ENCODE data around the gene SPEM3. TPM values are rescaled to one million over a fixed set of nuclear protein-coding genes. Genes with fewer than 3 reads are reported as not detected.
"Not testable (repeated sequence)": the region's sequence is repeated elsewhere in the genome, so short reads cannot be mapped to it uniquely, and the experiment has no call there.

Gene SPEM3
- total and polyA plus RNA-seq, 2 experiments from 2014 or later: not detected

DNA sequence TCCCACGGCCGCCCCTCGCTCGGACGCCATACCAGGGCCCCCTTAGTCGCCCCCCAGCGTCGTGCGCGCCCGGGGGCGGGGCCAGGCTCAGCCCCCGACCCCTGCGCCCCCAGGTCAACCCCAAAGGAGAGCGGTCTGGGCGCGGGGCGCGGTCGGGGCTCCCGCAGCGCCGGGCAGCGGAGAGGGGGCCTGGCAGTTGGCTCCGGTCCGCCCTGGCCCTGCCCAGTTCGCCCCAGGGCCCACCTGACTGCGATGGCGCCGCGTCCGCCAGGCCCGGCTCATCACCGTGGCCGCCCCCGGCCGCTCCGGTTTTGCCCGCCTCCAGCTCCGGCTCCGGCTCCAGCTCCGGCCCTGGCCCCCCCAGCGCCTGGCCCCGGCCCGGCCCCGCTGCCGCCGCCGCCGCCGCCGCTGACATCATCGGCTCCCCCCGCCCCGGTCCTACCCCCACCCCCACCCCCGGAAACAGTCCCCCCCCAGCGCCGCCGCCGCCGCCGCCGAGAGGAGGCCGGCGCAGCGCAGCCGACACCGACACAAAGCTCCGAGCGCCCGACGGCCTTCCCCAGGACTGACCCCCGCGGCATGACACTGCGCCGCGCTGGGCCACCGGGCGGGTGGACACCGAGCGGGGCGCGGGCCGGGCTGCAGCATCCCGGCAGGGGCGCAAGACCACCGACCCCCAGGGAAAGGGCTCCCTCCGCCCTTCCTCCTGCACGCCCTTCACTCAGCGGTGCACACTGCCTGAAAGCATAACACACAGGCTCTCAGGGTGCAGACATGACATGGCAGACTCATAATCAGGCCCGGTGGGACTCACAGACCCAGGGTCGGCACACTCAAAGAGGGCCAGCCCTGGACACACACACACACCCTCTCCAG lies 50.8 kb downstream of the SPEM3 start, which contains the start of gene ZBTB4:
Gene ZBTB4, minus strand, starts transcription at position 419 of the 876 bp plus-strand sequence. CDS start 12,830 bp downstream, outside the sequence.
- TF ChIP-seq EZH2phosphoT487 (IDR thresholded peaks at IDR 0.05; ENCODE audit: insufficient read depth, low read depth): no peak
- no peak for TF ChIP-seq EZH2 (IDR thresholded peaks at IDR 0.05; ENCODE audit: insufficient read depth, poor library complexity, severe bottlenecking)
- Histone ChIP-seq H3K4me3 (peak within 1 kb of the TSS; percentile 79), H3K9ac (peak within 1 kb of the TSS; percentile 99), H3K36me3 (ENCODE audit: low read depth) (no peaks in the 10 kb centered on the region), H4K20me1 (ENCODE audit: insufficient read depth) (peaks cover 5% of the 10 kb centered on the region; the same call in 1 of the 2 replicates), H3F3A (ENCODE audit: insufficient read depth) (peaks cover 42% of the 10 kb centered on the region), H3K9me3 (ENCODE audit: low read depth) (no peaks in the 10 kb centered on the region), H3K9me2 (ENCODE audit: insufficient read depth) (no peaks in the 10 kb centered on the region), H3K79me2 (ENCODE audit: insufficient read depth) (peaks cover 84% of the 10 kb centered on the region), H2AFZ (peak within 1 kb of the TSS; percentile 75), H3K4me1 (ENCODE audit: insufficient read depth) (peaks cover 31% of the 10 kb centered on the region), H3K27ac (peak within 1 kb of the TSS; percentile 99), H3K27me3 (replicated peaks; ENCODE audit: insufficient read depth) (no peaks in the 10 kb centered on the region), H3K4me2 (ENCODE audit: unreplicated experiment) (peak within 1 kb of the TSS; percentile 98)
- in situ Hi-C loops (cut with MboI): no loop called here
- DNase-seq: peak; percentile 81
- 1% methylated on average over 38 to 60 of the region's 92 CpGs for WGBS, 2 experiments (ENCODE audit: low coverage in 1 of 2, low lambda C conversion rate in 2 of 2, missing lambda C conversion rate in 2 of 2)

GRCh38 chr17:7480089-7480384 lies 51.4 kb downstream of the SPEM3 start:
- Histone ChIP-seq H3K27me3 (replicated peaks; ENCODE audit: insufficient read depth) (no peaks in the 10 kb centered on the region), H3K9ac (peak overlapping the region; percentile 99), H3K36me3 (ENCODE audit: low read depth) (no peaks in the 10 kb centered on the region), H3K4me2 (ENCODE audit: unreplicated experiment) (peak overlapping the region; percentile 90), H2AFZ (peak overlapping the region; percentile 75), H3K9me3 (ENCODE audit: low read depth) (no peaks in the 10 kb centered on the region), H3K4me3 (peak overlapping the region; percentile 79), H3F3A (ENCODE audit: insufficient read depth) (peaks cover 42% of the 10 kb centered on the region), H3K4me1 (ENCODE audit: insufficient read depth) (peaks cover 30% of the 10 kb centered on the region), H3K9me2 (ENCODE audit: insufficient read depth) (no peaks in the 10 kb centered on the region), H3K79me2 (ENCODE audit: insufficient read depth) (peaks cover 80% of the 10 kb centered on the region), H4K20me1 (ENCODE audit: insufficient read depth) (peaks cover 5% of the 10 kb centered on the region; the same call in 1 of the 2 replicates), H3K27ac (peak overlapping the region; percentile 99)
- 3% methylated on average over 8 of the region's 8 CpGs for WGBS, 2 experiments (ENCODE audit: low coverage in 1 of 2, low lambda C conversion rate in 2 of 2, missing lambda C conversion rate in 2 of 2)
- in situ Hi-C loops (cut with MboI): no loop called here
- TF ChIP-seq EZH2phosphoT487 (IDR thresholded peaks at IDR 0.05; ENCODE audit: insufficient read depth, low read depth): no peak
- no peak for TF ChIP-seq EZH2 (IDR thresholded peaks at IDR 0.05; ENCODE audit: insufficient read depth, poor library complexity, severe bottlenecking)
- DNase-seq: no peak

GRCh38 chr17:7481275-7481674 lies 52.6 kb downstream of the SPEM3 start, which contains the start of gene SLC35G6:
SLC35G6 (plus strand) TSS chr17:7481446; CDS start chr17:7481517, 71 bp downstream.
- Histone ChIP-seq H3K4me2 (ENCODE audit: unreplicated experiment) (peak within 1 kb of the TSS; percentile 90), H3F3A (ENCODE audit: insufficient read depth) (peaks cover 36% of the 10 kb centered on the region), H3K4me1 (ENCODE audit: insufficient read depth) (peaks cover 18% of the 10 kb centered on the region), H2AFZ (peak within 1 kb of the TSS; percentile 75), H3K79me2 (ENCODE audit: insufficient read depth) (peaks cover 80% of the 10 kb centered on the region), H3K27ac (peak within 1 kb of the TSS; percentile 99), H3K9ac (peak within 1 kb of the TSS; percentile 99)
- H3K36me3 ChIP-seq (ENCODE audit: low read depth); DNase-seq; H3K27me3 ChIP-seq (replicated peaks; ENCODE audit: insufficient read depth); H3K9me3 ChIP-seq (ENCODE audit: low read depth); H3K9me2 ChIP-seq (ENCODE audit: insufficient read depth); in situ Hi-C loops (cut with MboI); H3K4me3 ChIP-seq; H4K20me1 ChIP-seq (ENCODE audit: insufficient read depth): not testable (repeated sequence)
- 72 to 85% methylated on average over 4 of the region's 4 CpGs for WGBS, 2 experiments (ENCODE audit: low coverage in 1 of 2, low lambda C conversion rate in 2 of 2, missing lambda C conversion rate in 2 of 2)

DNA sequence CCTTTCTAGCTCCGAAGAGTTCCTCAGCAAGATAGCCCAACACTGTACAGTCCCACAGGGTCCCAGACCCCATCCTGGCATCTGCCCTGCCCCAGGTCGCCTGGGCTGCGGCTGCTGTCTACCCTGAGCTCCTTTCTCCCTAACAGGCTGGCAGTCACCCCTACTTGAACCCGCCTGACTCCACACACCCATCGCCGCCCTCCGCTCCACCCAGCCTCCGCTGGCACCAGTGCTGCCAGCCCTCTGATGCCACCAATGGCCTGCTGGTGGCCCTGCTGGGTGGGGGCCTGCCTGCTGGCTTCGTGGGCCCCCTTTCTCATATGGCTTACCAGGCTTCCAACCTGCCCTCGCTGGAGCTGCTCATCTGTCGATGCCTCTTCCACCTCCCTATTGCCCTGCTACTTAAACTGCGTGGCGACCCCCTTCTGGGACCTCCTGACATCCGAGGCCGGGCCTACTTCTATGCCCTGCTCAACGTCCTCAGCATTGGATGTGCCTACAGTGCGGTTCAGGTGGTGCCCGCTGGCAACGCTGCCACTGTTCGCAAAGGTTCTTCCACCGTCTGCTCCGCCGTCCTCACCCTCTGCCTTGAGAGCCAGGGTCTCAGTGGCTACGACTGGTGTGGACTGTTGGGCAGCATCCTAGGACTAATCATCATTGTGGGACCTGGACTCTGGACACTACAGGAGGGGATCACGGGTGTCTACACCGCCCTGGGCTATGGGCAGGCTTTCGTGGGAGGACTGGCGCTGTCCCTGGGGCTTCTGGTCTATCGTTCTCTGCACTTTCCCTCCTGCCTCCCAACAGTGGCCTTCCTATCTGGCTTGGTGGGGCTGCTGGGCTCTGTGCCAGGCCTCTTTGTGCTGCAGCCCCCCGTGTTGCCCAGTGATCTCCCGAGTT lies 53.4 kb downstream of the SPEM3 start:
- Histone ChIP-seq H3K79me2 (ENCODE audit: insufficient read depth) (peaks cover 80% of the 10 kb centered on the region), H3F3A (ENCODE audit: insufficient read depth) (peaks cover 28% of the 10 kb centered on the region), H3K4me1 (ENCODE audit: insufficient read depth) (peaks cover 17% of the 10 kb centered on the region)
- in situ Hi-C loops (cut with MboI); H3K27ac ChIP-seq; H3K36me3 ChIP-seq (ENCODE audit: low read depth); H3K4me3 ChIP-seq; DNase-seq; H3K4me2 ChIP-seq (ENCODE audit: unreplicated experiment); H3K9me3 ChIP-seq (ENCODE audit: low read depth); H3K9ac ChIP-seq; H2AFZ ChIP-seq; H3K27me3 ChIP-seq (replicated peaks; ENCODE audit: insufficient read depth); H3K9me2 ChIP-seq (ENCODE audit: insufficient read depth); H4K20me1 ChIP-seq (ENCODE audit: insufficient read depth): not testable (repeated sequence)
- 88 to 91% methylated on average over 30 of the region's 31 CpGs for WGBS, 2 experiments (ENCODE audit: low coverage in 1 of 2, low lambda C conversion rate in 2 of 2, missing lambda C conversion rate in 2 of 2)

Other genes with a start within 250 kb of the SPEM3 start
Only the 30 nearest of the 39 such genes appear.
- 38.9 and 63.2 TPM in 2 replicates for gene CTDNEP1, start 177.1 kb upstream of the SPEM3 start, total RNA-seq (2014; rRNA removed; shearing (Covaris generic))
- gene CTDNEP1, start 177.1 kb upstream of the SPEM3 start, polyA plus RNA-seq (2016; fragmentation: Nextera tagmentation; extraction: Ambion mirVana): 30.0 and 30.7 TPM in 2 replicates
- 25.9 and 32.9 TPM in 2 replicates for gene ELP5, start 176.6 kb upstream of the SPEM3 start, total RNA-seq (2014; rRNA removed; shearing (Covaris generic))
- gene ELP5, start 176.6 kb upstream of the SPEM3 start, polyA plus RNA-seq (2016; fragmentation: Nextera tagmentation; extraction: Ambion mirVana): 34.8 and 34.9 TPM in 2 replicates
- 4.5 and 5.4 TPM in 2 replicates for gene CLDN7, start 166.4 kb upstream of the SPEM3 start, total RNA-seq (2014; rRNA removed; shearing (Covaris generic))
- gene CLDN7, start 166.4 kb upstream of the SPEM3 start, polyA plus RNA-seq (2016; fragmentation: Nextera tagmentation; extraction: Ambion mirVana): 1.7 and 2.3 TPM in 2 replicates
- not detected in 2 replicates for gene SLC2A4, start 147.1 kb upstream of the SPEM3 start, total RNA-seq (2014; rRNA removed; shearing (Covaris generic))
- gene SLC2A4, start 147.1 kb upstream of the SPEM3 start, polyA plus RNA-seq (2016; fragmentation: Nextera tagmentation; extraction: Ambion mirVana): 0.08 TPM in 1 of 2 replicates, not detected in the other
- gene YBX2, start 134.2 kb upstream of the SPEM3 start, total RNA-seq (2014; rRNA removed; shearing (Covaris generic)): 0.22 TPM in 1 of 2 replicates, not detected in the other
- not detected in 2 replicates for gene YBX2, start 134.2 kb upstream of the SPEM3 start, polyA plus RNA-seq (2016; fragmentation: Nextera tagmentation; extraction: Ambion mirVana)
- gene EIF5A, start 121.2 kb upstream of the SPEM3 start, total RNA-seq (2014; rRNA removed; shearing (Covaris generic)): 869 and 956 TPM in 2 replicates
- gene EIF5A, start 121.2 kb upstream of the SPEM3 start, polyA plus RNA-seq (2016; fragmentation: Nextera tagmentation; extraction: Ambion mirVana): 998 and 1,047 TPM in 2 replicates
- 50.1 and 81.3 TPM in 2 replicates for gene GPS2, start 113.5 kb upstream of the SPEM3 start, total RNA-seq (2014; rRNA removed; shearing (Covaris generic))
- 53.8 and 59.4 TPM in 2 replicates for gene GPS2, start 113.5 kb upstream of the SPEM3 start, polyA plus RNA-seq (2016; fragmentation: Nextera tagmentation; extraction: Ambion mirVana)
- 12.8 and 20.1 TPM in 2 replicates for gene NEURL4, start 99.5 kb upstream of the SPEM3 start, total RNA-seq (2014; rRNA removed; shearing (Covaris generic))
- 2.0 and 2.1 TPM in 2 replicates for gene NEURL4, start 99.5 kb upstream of the SPEM3 start, polyA plus RNA-seq (2016; fragmentation: Nextera tagmentation; extraction: Ambion mirVana)
- 0.89 and 4.4 TPM in 2 replicates for gene ACAP1, start 92.3 kb upstream of the SPEM3 start, total RNA-seq (2014; rRNA removed; shearing (Covaris generic))
- 15.6 and 15.7 TPM in 2 replicates for gene ACAP1, start 92.3 kb upstream of the SPEM3 start, polyA plus RNA-seq (2016; fragmentation: Nextera tagmentation; extraction: Ambion mirVana)
- gene KCTD11, start 76.7 kb upstream of the SPEM3 start, total RNA-seq (2014; rRNA removed; shearing (Covaris generic)): 24.9 and 27.2 TPM in 2 replicates
- gene KCTD11, start 76.7 kb upstream of the SPEM3 start, polyA plus RNA-seq (2016; fragmentation: Nextera tagmentation; extraction: Ambion mirVana): 15.5 and 16.2 TPM in 2 replicates
- gene TMEM95, start 73.7 kb upstream of the SPEM3 start, total RNA-seq (2014; rRNA removed; shearing (Covaris generic)): not detected in 2 replicates
- gene TMEM95, start 73.7 kb upstream of the SPEM3 start, polyA plus RNA-seq (2016; fragmentation: Nextera tagmentation; extraction: Ambion mirVana): not detected in 2 replicates
- 0.43 and 2.7 TPM in 2 replicates for gene TNK1, start 47.8 kb upstream of the SPEM3 start, total RNA-seq (2014; rRNA removed; shearing (Covaris generic))
- gene TNK1, start 47.8 kb upstream of the SPEM3 start, polyA plus RNA-seq (2016; fragmentation: Nextera tagmentation; extraction: Ambion mirVana): 1.1 and 1.2 TPM in 2 replicates
- 72.8 and 73.9 TPM in 2 replicates for gene PLSCR3, start 34.3 kb upstream of the SPEM3 start, total RNA-seq (2014; rRNA removed; shearing (Covaris generic))
- 136 and 153 TPM in 2 replicates for gene PLSCR3, start 34.3 kb upstream of the SPEM3 start, polyA plus RNA-seq (2016; fragmentation: Nextera tagmentation; extraction: Ambion mirVana)
- gene TMEM256, start 24.8 kb upstream of the SPEM3 start, total RNA-seq (2014; rRNA removed; shearing (Covaris generic)): 18.0 and 59.3 TPM in 2 replicates
- 40.1 and 44.2 TPM in 2 replicates for gene TMEM256, start 24.8 kb upstream of the SPEM3 start, polyA plus RNA-seq (2016; fragmentation: Nextera tagmentation; extraction: Ambion mirVana)
- gene NLGN2, start 21.0 kb upstream of the SPEM3 start, total RNA-seq (2014; rRNA removed; shearing (Covaris generic)): 8.0 and 9.5 TPM in 2 replicates
- gene NLGN2, start 21.0 kb upstream of the SPEM3 start, polyA plus RNA-seq (2016; fragmentation: Nextera tagmentation; extraction: Ambion mirVana): 3.3 and 3.5 TPM in 2 replicates
- gene SPEM1, start 8.5 kb upstream of the SPEM3 start, total RNA-seq (2014; rRNA removed; shearing (Covaris generic)): not detected in 2 replicates
- gene SPEM1, start 8.5 kb upstream of the SPEM3 start, polyA plus RNA-seq (2016; fragmentation: Nextera tagmentation; extraction: Ambion mirVana): not detected in 2 replicates
- not detected in 2 replicates for gene SPEM2, start 3.2 kb upstream of the SPEM3 start, total RNA-seq (2014; rRNA removed; shearing (Covaris generic))
- gene SPEM2, start 3.2 kb upstream of the SPEM3 start, polyA plus RNA-seq (2016; fragmentation: Nextera tagmentation; extraction: Ambion mirVana): not detected in 2 replicates
- gene TMEM102, start 6.6 kb downstream of the SPEM3 start, total RNA-seq (2014; rRNA removed; shearing (Covaris generic)): 3.2 and 7.7 TPM in 2 replicates
- 3.4 and 4.3 TPM in 2 replicates for gene TMEM102, start 6.6 kb downstream of the SPEM3 start, polyA plus RNA-seq (2016; fragmentation: Nextera tagmentation; extraction: Ambion mirVana)
- not detected in 2 replicates for gene FGF11, start 10.7 kb downstream of the SPEM3 start, total RNA-seq (2014; rRNA removed; shearing (Covaris generic))
- gene FGF11, start 10.7 kb downstream of the SPEM3 start, polyA plus RNA-seq (2016; fragmentation: Nextera tagmentation; extraction: Ambion mirVana): 0.22 and 0.36 TPM in 2 replicates
- 3.9 and 4.9 TPM in 2 replicates for gene CHRNB1, start 16.2 kb downstream of the SPEM3 start, total RNA-seq (2014; rRNA removed; shearing (Covaris generic))
- 3.5 and 4.2 TPM in 2 replicates for gene CHRNB1, start 16.2 kb downstream of the SPEM3 start, polyA plus RNA-seq (2016; fragmentation: Nextera tagmentation; extraction: Ambion mirVana)
- 32.9 and 35.9 TPM in 2 replicates for gene ZBTB4, start 50.8 kb downstream of the SPEM3 start, total RNA-seq (2014; rRNA removed; shearing (Covaris generic))
- 17.7 and 18.2 TPM in 2 replicates for gene ZBTB4, start 50.8 kb downstream of the SPEM3 start, polyA plus RNA-seq (2016; fragmentation: Nextera tagmentation; extraction: Ambion mirVana)
- not detected in 2 replicates for gene SLC35G6, start 52.6 kb downstream of the SPEM3 start, total RNA-seq (2014; rRNA removed; shearing (Covaris generic))
- 0.14 TPM in 1 of 2 replicates, not detected in the other for gene SLC35G6, start 52.6 kb downstream of the SPEM3 start, polyA plus RNA-seq (2016; fragmentation: Nextera tagmentation; extraction: Ambion mirVana)
- gene POLR2A, start 55.5 kb downstream of the SPEM3 start, total RNA-seq (2014; rRNA removed; shearing (Covaris generic)): 45.9 and 46.2 TPM in 2 replicates
- gene POLR2A, start 55.5 kb downstream of the SPEM3 start, polyA plus RNA-seq (2016; fragmentation: Nextera tagmentation; extraction: Ambion mirVana): 74.1 and 75.7 TPM in 2 replicates
- gene TNFSF12, start 120.2 kb downstream of the SPEM3 start, total RNA-seq (2014; rRNA removed; shearing (Covaris generic)): 21.9 and 34.3 TPM in 2 replicates
- 14.0 and 18.7 TPM in 2 replicates for gene TNFSF12, start 120.2 kb downstream of the SPEM3 start, polyA plus RNA-seq (2016; fragmentation: Nextera tagmentation; extraction: Ambion mirVana)
- gene TNFSF13, start 129.9 kb downstream of the SPEM3 start, total RNA-seq (2014; rRNA removed; shearing (Covaris generic)): 1.5 TPM in 1 of 2 replicates, not detected in the other
- 1.4 and 2.0 TPM in 2 replicates for gene TNFSF13, start 129.9 kb downstream of the SPEM3 start, polyA plus RNA-seq (2016; fragmentation: Nextera tagmentation; extraction: Ambion mirVana)
- 82.5 and 111 TPM in 2 replicates for gene SENP3, start 133.1 kb downstream of the SPEM3 start, total RNA-seq (2014; rRNA removed; shearing (Covaris generic))
- 1.3 and 1.9 TPM in 2 replicates for gene SENP3, start 133.1 kb downstream of the SPEM3 start, polyA plus RNA-seq (2016; fragmentation: Nextera tagmentation; extraction: Ambion mirVana)
- gene CD68, start 150.8 kb downstream of the SPEM3 start, total RNA-seq (2014; rRNA removed; shearing (Covaris generic)): 51.1 and 55.0 TPM in 2 replicates
- 84.5 and 88.1 TPM in 2 replicates for gene CD68, start 150.8 kb downstream of the SPEM3 start, polyA plus RNA-seq (2016; fragmentation: Nextera tagmentation; extraction: Ambion mirVana)
- 127 and 195 TPM in 2 replicates for gene MPDU1, start 155.0 kb downstream of the SPEM3 start, total RNA-seq (2014; rRNA removed; shearing (Covaris generic))
- gene MPDU1, start 155.0 kb downstream of the SPEM3 start, polyA plus RNA-seq (2016; fragmentation: Nextera tagmentation; extraction: Ambion mirVana): 63.2 and 65.9 TPM in 2 replicates
- 3.9 TPM in 1 of 2 replicates, not detected in the other for gene SOX15, start 161.2 kb downstream of the SPEM3 start, total RNA-seq (2014; rRNA removed; shearing (Covaris generic))
- 0.71 and 1.1 TPM in 2 replicates for gene SOX15, start 161.2 kb downstream of the SPEM3 start, polyA plus RNA-seq (2016; fragmentation: Nextera tagmentation; extraction: Ambion mirVana)
- gene FXR2, start 186.0 kb downstream of the SPEM3 start, total RNA-seq (2014; rRNA removed; shearing (Covaris generic)): 44.5 and 57.1 TPM in 2 replicates
- gene FXR2, start 186.0 kb downstream of the SPEM3 start, polyA plus RNA-seq (2016; fragmentation: Nextera tagmentation; extraction: Ambion mirVana): 10.9 and 13.5 TPM in 2 replicates